MM.1S (cell line): ENCODE measurements around the gene GATA2.

Experiments
- DNase-seq: peaks from one replicate; pipeline ENCODE4 v3.0.0-alpha.2; 2015
- H2AFZ ChIP-seq: fragments of 300-600 bp; sonication (generic); 2 replicates; pipeline ENCODE4 v1.6.0; 2016; ENCODE audit warnings: antibody characterized with exemption, low read length
- H3F3A ChIP-seq: fragments of 300-600 bp; sonication (generic); 2 replicates; pipeline ENCODE4 v1.6.1; 2016; ENCODE audit warnings: mild to moderate bottlenecking, antibody characterized with exemption, low read length, moderate library complexity, mixed read lengths; ENCODE audit not compliant: insufficient read depth
- H3K27ac ChIP-seq: fragments of 300-600 bp; sonication (generic); 2 replicates; pipeline ENCODE4 v1.5.1; 2016; ENCODE audit warnings: mild to moderate bottlenecking, low read length
- H3K27me3 ChIP-seq: fragments of 300-600 bp; sonication (generic); replicated peaks from 2 replicates; pipeline ENCODE4 v1.6.0; 2016; ENCODE audit warnings: low read length; ENCODE audit not compliant: insufficient read depth
- H3K36me3 ChIP-seq: fragments of 300-600 bp; sonication (generic); replicated peaks from 2 replicates; pipeline ENCODE4 v1.6.1; 2016; ENCODE audit warnings: mild to moderate bottlenecking, low read length, mixed read lengths; ENCODE audit not compliant: insufficient read depth
- H3K4me1 ChIP-seq: fragments of 300-600 bp; sonication (generic); 2 replicates; pipeline ENCODE4 v1.6.1; 2016; ENCODE audit warnings: low read length, mixed read lengths
- H3K4me2 ChIP-seq: fragments of 300-600 bp; sonication (generic); 2 replicates; pipeline ENCODE4 v1.6.0; 2016; ENCODE audit warnings: low read depth, low read length
- H3K4me3 ChIP-seq: fragments of 300-600 bp; sonication (generic); 2 replicates; pipeline ENCODE4 v1.5.1; 2016; ENCODE audit warnings: low read length, mixed read lengths
- H3K79me2 ChIP-seq: fragments of 300-600 bp; sonication (generic); 2 replicates; pipeline ENCODE4 v1.6.1; 2016; ENCODE audit warnings: mixed run types, low read length, mixed read lengths
- H3K9ac ChIP-seq: fragments of 300-600 bp; sonication (generic); 2 replicates; pipeline ENCODE4 v1.6.1; 2016; ENCODE audit warnings: low read length, mixed read lengths
- H3K9me2 ChIP-seq: fragments of 300-600 bp; sonication (generic); replicated peaks from 2 replicates; pipeline ENCODE4 v1.6.1; 2016; ENCODE audit warnings: mild to moderate bottlenecking, low read length, mixed read lengths; ENCODE audit not compliant: insufficient read depth
- H3K9me3 ChIP-seq: fragments of 300-600 bp; sonication (generic); replicated peaks from 2 replicates; pipeline ENCODE4 v1.6.1; 2016; ENCODE audit warnings: mild to moderate bottlenecking, low read length, mixed read lengths; ENCODE audit not compliant: insufficient read depth
- H4K20me1 ChIP-seq: fragments of 300-600 bp; sonication (generic); 2 replicates; pipeline ENCODE4 v1.6.1; 2016; ENCODE audit warnings: mild to moderate bottlenecking, low read length, moderate library complexity, mixed read lengths; ENCODE audit not compliant: insufficient read depth
- EZH2 ChIP-seq: fragments of 300-600 bp; sonication (generic); optimal IDR thresholded peaks from 2 replicates; pipeline ENCODE3; 2017; ENCODE audit warnings: low read depth, mild to moderate bottlenecking, antibody characterized with exemption, low read length, mixed read lengths
- EZH2phosphoT487 ChIP-seq: fragments of 300-600 bp; sonication (generic); IDR thresholded peaks from 2 replicates; pipeline ENCODE4 v1.6.1; 2018; ENCODE audit warnings: antibody characterized with exemption, low read length
- TF ChIP-seq, protein P1 (sequence below): fragments of 300-600 bp; sonication (generic); IDR thresholded peaks from 2 replicates; pipeline ENCODE4 v1.5.1; 2016; ENCODE audit warnings: antibody characterized with exemption, low read length, mixed read lengths

The GATA2 gene

DNA sequence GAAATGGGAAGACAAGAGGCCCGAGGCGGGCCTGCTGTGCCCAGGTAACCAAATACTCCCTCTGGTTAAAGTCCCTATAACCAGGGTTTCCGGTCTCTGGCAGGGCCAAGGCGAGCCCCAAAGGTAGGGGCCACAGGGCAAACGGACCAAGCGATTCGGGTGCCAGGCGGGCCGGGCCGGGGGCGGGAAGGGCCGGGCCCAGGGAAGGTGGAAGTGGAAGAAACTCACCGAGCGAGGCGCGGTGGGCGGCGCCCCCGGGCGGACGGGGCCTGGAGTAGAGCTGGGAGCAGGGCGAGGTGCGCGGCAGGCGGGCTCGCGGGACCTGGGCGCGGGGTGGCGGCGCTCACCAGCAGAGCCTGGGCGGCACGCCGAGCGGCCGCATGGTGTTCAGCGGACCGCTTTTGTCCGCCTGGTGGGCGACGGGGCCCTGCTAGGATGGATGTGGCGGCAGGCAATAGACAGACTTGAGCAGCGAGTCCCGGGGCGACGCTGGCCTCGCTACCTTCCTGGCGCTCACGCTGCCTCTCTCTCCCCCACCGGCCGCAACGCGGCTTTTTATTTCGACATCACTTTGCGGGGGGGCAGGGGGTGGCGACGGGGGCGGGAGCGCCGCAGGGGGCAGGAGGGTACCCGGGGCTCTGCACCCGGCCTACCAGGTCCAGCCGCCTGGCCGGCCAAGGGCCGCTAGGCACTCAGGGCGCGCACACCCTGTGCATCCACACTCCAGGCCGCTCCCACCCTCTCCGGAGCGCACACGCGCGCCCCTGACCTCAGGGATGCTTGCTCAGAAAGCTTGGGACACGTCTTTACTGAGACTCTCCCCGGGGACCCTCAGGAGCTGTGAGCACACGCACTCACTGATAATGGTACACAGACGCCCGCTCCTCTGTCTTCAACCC, at the start of gene GATA2:
GATA2 (minus strand) TSS at position 531 of the 899 bp plus-strand sequence. CDS start 6,170 bp downstream, outside the sequence.
- H3K9me3 ChIP-seq, result no peaks in the 10 kb centered on the region
- no peaks in the 10 kb centered on the region for H3K79me2 ChIP-seq
- no peak within 1 kb of the TSS for H3K4me3 ChIP-seq
- no peaks in the 10 kb centered on the region for H4K20me1 ChIP-seq
- H3F3A ChIP-seq, result no peaks in the 10 kb centered on the region
- H3K27ac ChIP-seq, result no peak within 1 kb of the TSS
- H3K9ac ChIP-seq, result no peak within 1 kb of the TSS
- DNase-seq, result no peak
- peaks cover 97% of the 10 kb centered on the region for H3K27me3 ChIP-seq
- H3K36me3 ChIP-seq, result no peaks in the 10 kb centered on the region
- TF ChIP-seq EZH2phosphoT487, result no peak
- TF ChIP-seq, protein P1, sequence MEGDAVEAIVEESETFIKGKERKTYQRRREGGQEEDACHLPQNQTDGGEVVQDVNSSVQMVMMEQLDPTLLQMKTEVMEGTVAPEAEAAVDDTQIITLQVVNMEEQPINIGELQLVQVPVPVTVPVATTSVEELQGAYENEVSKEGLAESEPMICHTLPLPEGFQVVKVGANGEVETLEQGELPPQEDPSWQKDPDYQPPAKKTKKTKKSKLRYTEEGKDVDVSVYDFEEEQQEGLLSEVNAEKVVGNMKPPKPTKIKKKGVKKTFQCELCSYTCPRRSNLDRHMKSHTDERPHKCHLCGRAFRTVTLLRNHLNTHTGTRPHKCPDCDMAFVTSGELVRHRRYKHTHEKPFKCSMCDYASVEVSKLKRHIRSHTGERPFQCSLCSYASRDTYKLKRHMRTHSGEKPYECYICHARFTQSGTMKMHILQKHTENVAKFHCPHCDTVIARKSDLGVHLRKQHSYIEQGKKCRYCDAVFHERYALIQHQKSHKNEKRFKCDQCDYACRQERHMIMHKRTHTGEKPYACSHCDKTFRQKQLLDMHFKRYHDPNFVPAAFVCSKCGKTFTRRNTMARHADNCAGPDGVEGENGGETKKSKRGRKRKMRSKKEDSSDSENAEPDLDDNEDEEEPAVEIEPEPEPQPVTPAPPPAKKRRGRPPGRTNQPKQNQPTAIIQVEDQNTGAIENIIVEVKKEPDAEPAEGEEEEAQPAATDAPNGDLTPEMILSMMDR, result no peak
- TF ChIP-seq EZH2, result no peak
- H2AFZ ChIP-seq, result no peak within 1 kb of the TSS
- no peaks in the 10 kb centered on the region for H3K9me2 ChIP-seq
- 0 out of 2 replicates have a peak, but pooled peaks cover 4% of the 10 kb centered on the region for H3K4me1 ChIP-seq
- H3K4me2 ChIP-seq, result peak within 1 kb of the TSS; percentile 13; the same call in 1 of the 2 replicates

DNA sequence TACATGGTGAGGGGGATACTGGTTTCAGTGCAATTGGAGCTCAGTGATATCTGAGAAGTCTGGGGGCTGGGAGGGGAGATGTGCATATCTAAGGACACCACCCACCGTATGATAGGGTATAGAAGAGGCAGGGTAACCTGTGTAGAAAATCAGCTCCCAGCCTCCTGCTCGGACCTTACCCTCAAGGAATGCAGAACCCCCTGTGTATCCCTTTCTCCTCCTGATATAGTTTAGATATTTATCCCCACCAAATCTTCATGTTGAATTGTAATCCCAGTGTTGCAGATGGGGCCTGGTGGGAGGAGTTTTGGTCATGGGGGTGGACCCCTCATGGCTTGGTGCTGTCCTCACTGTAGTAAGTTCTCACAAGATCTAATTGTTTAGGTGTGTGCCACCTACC, 48.2 kb upstream of the GATA2 start:
- Histone ChIP-seq H3K9ac (no peak overlapping the region), H3K4me1 (no peaks in the 10 kb centered on the region), H3K27me3 (no peaks in the 10 kb centered on the region), H3K36me3 (no peaks in the 10 kb centered on the region), H3K4me2 (no peak overlapping the region), H3K27ac (no peak overlapping the region), H3F3A (no peaks in the 10 kb centered on the region), H2AFZ (no peak overlapping the region), H3K4me3 (no peak overlapping the region), H3K79me2 (no peaks in the 10 kb centered on the region), H3K9me3 (no peaks in the 10 kb centered on the region), H3K9me2 (no peaks in the 10 kb centered on the region), H4K20me1 (no peaks in the 10 kb centered on the region)
- TF ChIP-seq EZH2phosphoT487 (no peak), EZH2 (no peak)
- TF ChIP-seq, protein P1, result no peak
- DNase-seq, result no peak

DNA sequence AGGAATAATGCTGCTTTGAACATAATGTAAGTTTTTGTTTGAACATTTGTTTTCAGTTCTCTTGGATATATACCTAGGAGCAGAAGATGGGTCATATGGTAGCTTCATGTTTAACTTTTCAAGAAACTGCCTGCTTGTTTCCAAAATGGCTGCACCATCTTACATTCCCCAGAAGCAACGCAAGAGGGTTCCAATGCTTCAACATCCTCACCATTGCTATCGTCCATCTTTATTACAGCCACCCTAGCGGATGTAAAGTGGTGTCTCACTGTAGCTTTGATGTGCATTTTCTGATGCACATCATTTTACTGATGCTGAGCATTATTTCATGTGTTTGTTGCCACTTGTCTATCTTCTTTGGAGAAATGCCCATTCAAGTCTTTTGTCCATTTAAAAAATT, 46.4 kb upstream of the GATA2 start:
- H3K4me3 ChIP-seq, result no peak overlapping the region
- H3F3A ChIP-seq, result no peaks in the 10 kb centered on the region
- H3K27ac ChIP-seq, result no peak overlapping the region
- H3K36me3 ChIP-seq, result no peaks in the 10 kb centered on the region
- H2AFZ ChIP-seq, result no peak overlapping the region
- no peaks in the 10 kb centered on the region for H3K79me2 ChIP-seq
- H3K4me1 ChIP-seq, result no peaks in the 10 kb centered on the region
- H4K20me1 ChIP-seq, result no peaks in the 10 kb centered on the region
- TF ChIP-seq EZH2phosphoT487 (no peak), EZH2 (no peak)
- TF ChIP-seq, protein P1, result no peak
- H3K9me3 ChIP-seq, result no peaks in the 10 kb centered on the region
- H3K9me2 ChIP-seq, result no peaks in the 10 kb centered on the region
- no peaks in the 10 kb centered on the region for H3K27me3 ChIP-seq
- DNase-seq, result no peak
- H3K9ac ChIP-seq, result no peak overlapping the region
- H3K4me2 ChIP-seq, result no peak overlapping the region
